ENCODE results near the gene CANT1. TPM values are rescaled to one million over a fixed set of nuclear protein-coding genes. Genes with fewer than 3 reads are reported as not detected.

The CANT1 gene
- total RNA-seq, 1 experiment from 2014 or later, result 62.5 TPM

DNA sequence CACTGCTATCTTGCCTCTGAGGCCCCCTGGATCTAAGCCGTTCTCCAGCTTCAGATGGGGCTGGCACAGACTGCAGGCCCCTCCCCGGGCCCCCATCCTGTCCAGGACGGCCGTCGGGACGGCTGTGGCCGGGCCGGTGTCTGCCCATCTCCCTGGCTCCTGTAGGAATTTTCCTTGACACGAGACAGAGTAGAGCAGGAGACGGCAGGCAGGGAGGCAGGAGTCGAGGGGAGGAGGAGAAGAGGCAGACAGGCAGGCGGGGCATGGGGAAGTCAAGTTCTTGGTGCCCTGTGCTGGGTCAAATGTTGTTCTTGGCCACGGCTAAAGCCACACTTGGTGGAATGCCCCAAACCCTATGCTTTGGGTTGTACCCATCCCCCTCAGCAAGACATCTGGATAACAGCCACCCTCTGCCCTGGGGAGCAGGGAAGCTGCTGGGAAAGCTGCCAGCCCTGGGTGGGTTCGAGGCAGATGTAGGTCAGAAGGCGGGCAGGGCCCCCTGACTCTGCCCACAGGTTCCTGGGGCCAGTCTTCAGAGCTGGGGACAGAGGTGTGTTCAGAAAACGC lies 18.4 kb upstream of the CANT1 start:
- ChIA-PET POLR2A (interaction anchor here (0.6 to 3.8 kb wide), 4 partner anchors 9 to 881 kb away, joined by 3 to 41 read pairs (median 4); no protein-coding TSS in a partner anchor), CTCF (interaction anchor here (0.5 to 2.9 kb wide), 11 partner anchors 8 to 1175 kb away, joined by 3 to 12 read pairs (median 3); no protein-coding TSS in a partner anchor)
- Mint-ChIP-seq H3K9me3 (ENCODE audit: unreplicated experiment) (no peaks in the 10 kb centered on the region), H3K36me3 (ENCODE audit: insufficient read depth, unreplicated experiment) (peaks cover 12% of the 10 kb centered on the region), H3K27ac (ENCODE audit: low read depth, unreplicated experiment) (peak overlapping the region; percentile 95), H3K4me3 (ENCODE audit: unreplicated experiment) (peak overlapping the region; percentile 38), H3K27me3 (ENCODE audit: insufficient read depth, unreplicated experiment) (no peaks in the 10 kb centered on the region), H3K4me1 (ENCODE audit: insufficient read depth, unreplicated experiment) (peaks cover 53% of the 10 kb centered on the region)
- TF ChIP-seq, protein P1, sequence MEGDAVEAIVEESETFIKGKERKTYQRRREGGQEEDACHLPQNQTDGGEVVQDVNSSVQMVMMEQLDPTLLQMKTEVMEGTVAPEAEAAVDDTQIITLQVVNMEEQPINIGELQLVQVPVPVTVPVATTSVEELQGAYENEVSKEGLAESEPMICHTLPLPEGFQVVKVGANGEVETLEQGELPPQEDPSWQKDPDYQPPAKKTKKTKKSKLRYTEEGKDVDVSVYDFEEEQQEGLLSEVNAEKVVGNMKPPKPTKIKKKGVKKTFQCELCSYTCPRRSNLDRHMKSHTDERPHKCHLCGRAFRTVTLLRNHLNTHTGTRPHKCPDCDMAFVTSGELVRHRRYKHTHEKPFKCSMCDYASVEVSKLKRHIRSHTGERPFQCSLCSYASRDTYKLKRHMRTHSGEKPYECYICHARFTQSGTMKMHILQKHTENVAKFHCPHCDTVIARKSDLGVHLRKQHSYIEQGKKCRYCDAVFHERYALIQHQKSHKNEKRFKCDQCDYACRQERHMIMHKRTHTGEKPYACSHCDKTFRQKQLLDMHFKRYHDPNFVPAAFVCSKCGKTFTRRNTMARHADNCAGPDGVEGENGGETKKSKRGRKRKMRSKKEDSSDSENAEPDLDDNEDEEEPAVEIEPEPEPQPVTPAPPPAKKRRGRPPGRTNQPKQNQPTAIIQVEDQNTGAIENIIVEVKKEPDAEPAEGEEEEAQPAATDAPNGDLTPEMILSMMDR (IDR thresholded peaks at IDR 0.05; ENCODE audit: unreplicated experiment), result no peak
- BruUV-seq (replicated peaks), result no TSS peak
- intact Hi-C loops (cut with micrococcal nuclease), result loop anchor here (1.0 kb wide), 1 partner anchor 10 kb away; no protein-coding TSS in a partner anchor
- DNase-seq (ENCODE audit: unreplicated experiment), result peak; percentile 94

DNA sequence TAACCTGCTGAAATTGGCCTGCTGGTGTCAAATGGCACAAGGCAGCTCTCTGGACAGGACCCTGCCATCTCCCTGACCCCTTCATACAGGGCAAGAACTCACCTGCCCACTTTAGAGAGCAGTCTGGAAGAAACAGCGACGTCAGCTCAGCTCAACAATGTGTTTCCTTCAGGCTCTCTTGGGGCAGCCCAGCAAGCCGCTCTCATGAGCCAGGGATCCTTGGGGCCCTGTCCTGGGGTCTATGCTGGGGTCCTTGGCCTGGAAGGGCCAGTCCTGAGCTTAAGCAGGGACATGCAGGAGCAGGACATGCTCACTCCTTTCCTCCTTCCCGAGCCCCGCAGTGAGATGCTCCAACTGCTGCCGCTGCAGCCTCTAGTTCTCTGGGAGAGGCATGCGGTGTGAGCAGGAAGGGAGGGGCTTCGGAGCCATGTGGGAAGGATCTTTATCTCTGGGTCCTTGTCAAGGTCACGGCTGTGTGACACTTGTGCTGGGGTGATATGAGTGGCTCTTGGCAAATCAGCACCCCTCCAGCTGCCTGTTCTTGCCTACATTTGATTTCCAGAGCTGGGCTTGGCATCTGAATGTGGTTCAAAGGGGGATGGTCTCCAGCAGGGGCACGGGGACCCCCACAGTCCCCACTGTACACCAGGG lies 17.8 kb upstream of the CANT1 start:
- H3K36me3 Mint-ChIP-seq (ENCODE audit: insufficient read depth, unreplicated experiment), result peaks cover 12% of the 10 kb centered on the region
- no peaks in the 10 kb centered on the region for H3K27me3 Mint-ChIP-seq (ENCODE audit: insufficient read depth, unreplicated experiment)
- ChIA-PET POLR2A (interaction anchor here (0.6 to 3.8 kb wide), 7 partner anchors 10 to 882 kb away, joined by 4 to 41 read pairs (median 6); partner anchors contain the start of genes CANT1 and ENGASE), CTCF (interaction anchor here (0.5 to 2.9 kb wide), 8 partner anchors 9 to 1174 kb away, joined by 3 to 12 read pairs (median 3); no protein-coding TSS in a partner anchor)
- peak overlapping the region; percentile 95 for H3K27ac Mint-ChIP-seq (ENCODE audit: low read depth, unreplicated experiment)
- TF ChIP-seq, protein P1 (IDR thresholded peaks at IDR 0.05; ENCODE audit: unreplicated experiment), result no peak
- H3K9me3 Mint-ChIP-seq (ENCODE audit: unreplicated experiment), result no peaks in the 10 kb centered on the region
- peak overlapping the region; percentile 66 for H3K4me3 Mint-ChIP-seq (ENCODE audit: unreplicated experiment)
- peaks cover 51% of the 10 kb centered on the region for H3K4me1 Mint-ChIP-seq (ENCODE audit: insufficient read depth, unreplicated experiment)
- intact Hi-C loops (cut with micrococcal nuclease), result no loop called here
- BruUV-seq (replicated peaks), result TSS peak; percentile 72
- peak; percentile 32 for DNase-seq (ENCODE audit: unreplicated experiment)

DNA sequence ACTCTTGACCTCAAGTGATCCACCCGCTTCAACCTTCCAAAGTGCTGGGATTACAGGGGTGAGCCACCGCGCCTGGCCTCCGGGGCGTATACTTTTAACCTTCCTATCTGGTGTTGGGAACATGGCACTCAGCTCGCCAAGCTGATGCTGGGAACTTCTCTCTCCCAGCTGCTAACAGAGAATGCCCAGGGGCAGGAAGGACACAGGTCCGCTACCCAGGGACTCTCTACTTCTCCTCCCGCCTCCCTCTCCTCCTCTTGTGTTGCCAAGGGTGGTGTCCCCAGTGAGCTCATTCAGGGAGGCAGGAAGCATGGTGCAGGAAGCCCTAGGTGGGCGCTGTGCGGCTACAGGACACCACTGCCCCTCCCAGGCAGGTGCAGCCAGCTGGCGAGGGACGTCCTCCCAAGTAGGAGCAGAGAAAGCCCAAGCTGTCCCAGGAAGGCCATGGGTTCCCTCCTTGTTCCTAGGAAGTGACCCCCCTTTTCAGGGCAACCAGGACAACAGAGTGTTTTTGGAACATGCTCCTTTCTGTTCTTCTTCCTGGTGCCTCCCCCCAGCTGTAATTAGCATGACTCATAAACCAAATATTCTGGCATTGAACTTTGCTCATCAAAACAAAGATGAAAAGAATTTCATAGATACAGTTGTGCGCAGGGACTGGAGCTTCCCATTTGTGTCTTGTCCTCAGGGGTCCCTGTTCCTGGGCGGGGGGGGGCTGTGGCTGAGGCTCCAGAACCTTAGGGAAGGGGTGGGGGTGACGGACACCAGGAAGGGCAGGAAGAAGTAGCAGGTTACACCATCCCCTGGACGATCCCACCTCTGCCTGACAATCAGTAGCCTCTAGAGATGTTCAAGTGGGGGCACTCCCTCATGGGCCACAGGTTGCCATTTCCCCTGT lies 17.1 kb upstream of the CANT1 start:
- Mint-ChIP-seq H3K9me3 (ENCODE audit: unreplicated experiment) (no peaks in the 10 kb centered on the region), H3K4me1 (ENCODE audit: insufficient read depth, unreplicated experiment) (peaks cover 43% of the 10 kb centered on the region), H3K36me3 (ENCODE audit: insufficient read depth, unreplicated experiment) (peaks cover 12% of the 10 kb centered on the region), H3K4me3 (ENCODE audit: unreplicated experiment) (peak overlapping the region; percentile 66), H3K27me3 (ENCODE audit: insufficient read depth, unreplicated experiment) (no peaks in the 10 kb centered on the region), H3K27ac (ENCODE audit: low read depth, unreplicated experiment) (peak overlapping the region; percentile 95)
- CTCF ChIA-PET, result interaction anchor here (0.5 to 2.4 kb wide), 9 partner anchors 10 to 890 kb away, joined by 3 to 9 read pairs (median 3); no protein-coding TSS in a partner anchor
- intact Hi-C loops (cut with micrococcal nuclease), result no loop called here
- TF ChIP-seq, protein P1 (IDR thresholded peaks at IDR 0.05; ENCODE audit: unreplicated experiment), result no peak
- BruUV-seq (replicated peaks), result no TSS peak
- peak; percentile 94 for DNase-seq (ENCODE audit: unreplicated experiment)
- POLR2A ChIA-PET, result interaction anchor here (0.5 to 3.8 kb wide), 8 partner anchors 10 to 816 kb away, joined by 3 to 41 read pairs (median 6); partner anchors contain the start of genes CANT1 and ENGASE

All from MCF 10A (cell line).